Ovary (tissue), 10 donors: ENCODE data around the gene RPP40. TPM values are rescaled to one million over a fixed set of nuclear protein-coding genes. Genes with fewer than 3 reads are reported as not detected.

Experiments
- DNase-seq, 5 donors: peaks; one replicate each; pipeline ENCODE4 v3.0.0-alpha.2; 2019 to 2020
- H3K27ac ChIP-seq, 2 donors: fragments of 200-600 bp; one replicate each; pipeline versions ENCODE4 v1.5.1 to v1.8.0; 2019 to 2022
- H3K27me3 ChIP-seq: fragments of 200-600 bp; one replicate; pipeline ENCODE4 v1.8.0; 2022
- H3K36me3 ChIP-seq: fragments of 200-600 bp; sonication (generic); one replicate; pipeline ENCODE4 v1.5.1; 2019
- H3K4me1 ChIP-seq: one replicate; pipeline ENCODE4 v1.8.1; 2013; ENCODE audit warnings: mild to moderate bottlenecking, moderate library complexity; ENCODE audit not compliant: insufficient read depth
- H3K4me3 ChIP-seq: fragments of 200-600 bp; sonication (generic); one replicate; pipeline ENCODE4 v1.5.1; 2017
- H3K9me3 ChIP-seq, 2 donors: fragments of 200-600 bp in 1 of 2; sonication (generic) in 1 of 2; one replicate each; pipeline versions ENCODE4 v1.5.1 to v1.8.1; 2013 to 2019; ENCODE audit warnings: mild to moderate bottlenecking in 1 of 2, moderate library complexity in 1 of 2
- CTCF ChIP-seq, 3 donors: fragments of 450-650 bp in 2 of 3; fragments of 200-600 bp in 1 of 3; IDR thresholded peaks; one replicate each; pipeline versions ENCODE4 v1.5.1 to v1.8.0; 2016 to 2022; ENCODE audit warnings: antibody characterized with exemption in 3 of 3, mild to moderate bottlenecking in 1 of 3
- EP300 ChIP-seq: sonication (generic); formaldehyde crosslinking; IDR thresholded peaks from one replicate; pipeline ENCODE4 v1.6.1; 2017; ENCODE audit warnings: antibody characterized with exemption
- POLR2A ChIP-seq: fragments of 450-650 bp; IDR thresholded peaks from one replicate; pipeline ENCODE4 v1.6.1; 2017; ENCODE audit warnings: antibody characterized with exemption, mild to moderate bottlenecking, moderate library complexity
- WGBS, 3 donors: extraction: QIAGEN DNeasy Blood & Tissue Kit in 1 of 3; methylation state at CpG; one replicate each; pipeline versions ENCODE4 v1.1.5 to v1.1.7; 2013 to 2017; 5-methylcytosine and 5-hydroxymethylcytosine counted together
- intact Hi-C, 4 donors: fragments of 100-400 bp; cut with DNase I; formaldehyde crosslinking; loops; one replicate each; pipeline versions ENCODE4 v1.11.0 to v1.15.1; 2022 to 2023
- long read RNA-seq, 3 donors: library from polyadenylated mRNA in 2 of 3; unstranded in 2 of 3; transcript quantifications; one replicate each; pipeline ENCODE4 v2.0.0 and lab custom pipeline, GENCODE V29; 2021 to 2026
- polyA plus RNA-seq, 2 donors: library from polyadenylated mRNA; stranded (reverse); fragments of 200-250 nt in 1 of 2; fragments of 350-450 nt in 1 of 2; fragmentation: Illumina TruSeq in 1 of 2; extraction: RNeasy Lipid Tissue Mini Kit (QIAGEN cat#74804) in 1 of 2; gene quantifications; one replicate each; pipeline ENCODE4 v1.2.3, GENCODE V29; 2013 to 2014
- total RNA-seq, 7 donors: library from RNA; depleted of rRNA in 2 of 7; stranded (reverse); fragments of >200 nt in 2 of 7; fragmentation: NEBNext Ultra II Directional in 3 of 7; extraction: Animal tissue kit (Norgen Biotek cat#: 25700) in 3 of 7; gene quantifications; one replicate each; pipeline versions ENCODE4 v1.1.0 to v1.2.4, GENCODE V29; 2016 to 2023
- donor health status: DM: no; HTN: no; CAD: no; lungs with moderate emphysema.
- donor health status: DM: no; HTN: no; CAD: no.
- donor health status: Bipolar disorder and iron deficiency.
- donor health status: DM: yes; HTN: yes; CAD: no.
- donor health status: DM: no; HTN: no; CAD: no.
- donor health status: DM: yes; HTN: yes; CAD: no.

The RPP40 gene
- total RNA-seq (10 to 100 TPM in 1 of 7 donors, 1 to 10 TPM in 6; 2.2 to 11.6 (median 5.7) TPM), polyA plus RNA-seq (1 to 10 TPM; 6.0 to 7.9 TPM)
- long read RNA-seq, donor 1, transcript RPP40-202 (8 exons, 1,483 nt): major isoform, 10 of 25 reads
- long read RNA-seq, donor 1, partial matches to known transcripts: 3 of 25 reads
- long read RNA-seq, donor 1, other reads (novel, unspliced or antisense): 5 of 25 reads
- long read RNA-seq, donor 2, partial matches to known transcripts: 0 of 4 reads
- long read RNA-seq, donor 2, other reads (novel, unspliced or antisense): 0 of 4 reads
- long read RNA-seq, donor 3, transcript RPP40-202 (8 exons, 1,483 nt): major isoform, 8 of 9 reads
- long read RNA-seq, donor 3, partial matches to known transcripts: 0 of 9 reads
- long read RNA-seq, donor 3, other reads (novel, unspliced or antisense): 0 of 9 reads

- H3K27ac ChIP-seq: peak within 1 kb of the TSS; percentile 79 to 86
- H3K36me3 ChIP-seq: no peaks in the 10 kb centered on the region
- H3K27me3 ChIP-seq: no peaks in the 10 kb centered on the region
- no peaks in the 10 kb centered on the region for H3K4me1 ChIP-seq
- TF ChIP-seq POLR2A (peak; percentile 46), CTCF (IDR thresholded peaks at IDR 0.05) (peak; percentile 76 to 96 (median 81)), EP300 (no peak)
- 0% methylated on average over 56 to 64 of the region's 64 CpGs for WGBS, 3 donors
- DNase-seq: peak; percentile 97 to 99 (median 99)
- H3K9me3 ChIP-seq: no peaks in the 10 kb centered on the region
- intact Hi-C loops: no loop called here
- peak within 1 kb of the TSS; percentile 64 for H3K4me3 ChIP-seq
These were observed at the start of gene RPP40 for GRCh38 chr6:5003604-5004372. Gene RPP40, minus strand, starts transcription at chr6:5004037. Its CDS starts 35 bp downstream, at chr6:5004002.

GRCh38 chr6:5053038-5053437 lies 49.2 kb upstream of the RPP40 start:
- H3K4me1 ChIP-seq: no peaks in the 10 kb centered on the region
- DNase-seq: no peak
- no peak overlapping the region for H3K4me3 ChIP-seq
- intact Hi-C loops: no loop called here
- H3K27ac ChIP-seq: no peak overlapping the region
- no peaks in the 10 kb centered on the region for H3K27me3 ChIP-seq
- no peaks in the 10 kb centered on the region for H3K36me3 ChIP-seq
- no peaks in the 10 kb centered on the region for H3K9me3 ChIP-seq
- TF ChIP-seq EP300: no peak
- TF ChIP-seq CTCF (IDR thresholded peaks at IDR 0.05): no peak
- no peak for TF ChIP-seq POLR2A

GRCh38 chr6:5051394-5051793 lies 47.6 kb upstream of the RPP40 start:
- Histone ChIP-seq H3K9me3 (peaks cover 0 to 2% of the 10 kb centered on the region in 2 donors), H3K4me3 (no peak overlapping the region), H3K27ac (no peak overlapping the region), H3K27me3 (no peaks in the 10 kb centered on the region), H3K36me3 (no peaks in the 10 kb centered on the region), H3K4me1 (no peaks in the 10 kb centered on the region)
- intact Hi-C loops: no loop called here
- no peak for DNase-seq
- WGBS, 3 donors: 93 to 97% (median 95%) methylated on average over 1 of the region's 1 CpG
- TF ChIP-seq EP300 (no peak), CTCF (IDR thresholded peaks at IDR 0.05) (no peak), POLR2A (no peak)

- 93 to 97% (median 93%) methylated on average over 2 of the region's 2 CpGs for WGBS, 3 donors
- H3K36me3 ChIP-seq: no peaks in the 10 kb centered on the region
- no peak overlapping the region for H3K27ac ChIP-seq
- DNase-seq: no peak
- no peak overlapping the region for H3K4me3 ChIP-seq
- no peaks in the 10 kb centered on the region for H3K4me1 ChIP-seq
- no peaks in the 10 kb centered on the region for H3K27me3 ChIP-seq
- intact Hi-C loops: no loop called here
- peaks cover 0 to 2% of the 10 kb centered on the region in 2 donors for H3K9me3 ChIP-seq
- no peak for TF ChIP-seq CTCF (IDR thresholded peaks at IDR 0.05)
- TF ChIP-seq EP300: no peak
- no peak for TF ChIP-seq POLR2A
These were observed 46.2 kb upstream of the RPP40 start for GRCh38 chr6:5050009-5050408.
